ENCODE measurements around the gene ADAP1.

DNA sequence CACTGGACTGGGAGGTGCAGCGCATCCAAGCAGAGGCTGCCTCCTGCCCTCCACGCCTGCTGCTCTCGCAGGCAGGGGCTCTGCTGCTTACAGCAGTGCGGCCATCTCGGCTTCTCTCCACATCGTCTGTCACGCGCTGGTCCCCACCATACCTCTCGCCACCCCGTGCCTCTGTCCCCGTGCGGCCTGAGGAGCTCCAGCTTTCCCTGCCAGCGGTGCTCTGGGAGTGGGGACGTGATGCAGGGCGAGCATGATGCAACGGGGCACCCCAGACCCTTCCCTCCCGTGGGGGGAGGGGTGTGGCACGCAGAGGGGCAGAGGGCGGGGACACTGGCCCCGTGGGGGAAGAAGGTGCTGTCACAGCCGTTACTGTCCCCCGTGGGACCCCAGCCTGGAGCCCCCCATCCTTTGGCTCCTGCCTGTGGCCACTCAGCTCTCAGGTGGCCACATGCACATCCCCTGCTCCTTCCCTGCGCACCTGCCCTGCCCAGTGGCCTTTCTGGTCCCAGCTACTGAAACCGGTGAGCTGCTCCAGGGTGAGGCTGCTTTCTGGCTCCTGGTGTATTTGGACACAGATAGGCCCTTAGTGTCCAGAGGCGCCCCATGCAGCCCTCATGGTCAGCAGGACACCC, 69.1 kb downstream of the ADAP1 start:
- TF ChIP-seq CTCF (IDR thresholded peaks at IDR 0.05) = no peak
- TF ChIP-seq EP300 (IDR thresholded peaks at IDR 0.05) = no peak

Data from gastroesophageal sphincter (tissue), 3 donors.